ENCODE data around the gene NEURL1B.
"Not testable (repeated sequence)": the region's sequence is repeated elsewhere in the genome, so short reads cannot be mapped to it uniquely, and the experiment has no call there.

NEURL1B gene

DNA sequence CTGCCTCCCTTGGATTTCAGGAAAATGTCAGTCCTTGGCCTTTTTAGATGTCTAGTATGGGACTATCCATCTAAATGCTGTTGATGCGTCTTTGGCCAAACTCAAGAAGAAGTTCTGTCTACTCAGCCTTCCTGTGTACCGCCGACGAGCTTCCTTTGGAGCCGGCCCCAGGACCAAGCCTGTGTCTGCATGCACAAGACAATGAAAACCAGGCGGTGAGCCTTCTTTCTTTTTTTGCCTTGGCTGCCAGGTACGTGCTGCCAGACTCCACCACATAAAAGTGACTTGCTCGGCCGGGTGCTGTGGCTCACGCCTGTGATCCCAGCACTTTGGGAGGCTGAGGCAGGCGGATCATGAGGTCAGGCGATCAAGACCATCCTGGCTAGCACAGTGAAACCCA lies 6.0 kb upstream of the NEURL1B start:
- no peak for DNase-seq

DNA sequence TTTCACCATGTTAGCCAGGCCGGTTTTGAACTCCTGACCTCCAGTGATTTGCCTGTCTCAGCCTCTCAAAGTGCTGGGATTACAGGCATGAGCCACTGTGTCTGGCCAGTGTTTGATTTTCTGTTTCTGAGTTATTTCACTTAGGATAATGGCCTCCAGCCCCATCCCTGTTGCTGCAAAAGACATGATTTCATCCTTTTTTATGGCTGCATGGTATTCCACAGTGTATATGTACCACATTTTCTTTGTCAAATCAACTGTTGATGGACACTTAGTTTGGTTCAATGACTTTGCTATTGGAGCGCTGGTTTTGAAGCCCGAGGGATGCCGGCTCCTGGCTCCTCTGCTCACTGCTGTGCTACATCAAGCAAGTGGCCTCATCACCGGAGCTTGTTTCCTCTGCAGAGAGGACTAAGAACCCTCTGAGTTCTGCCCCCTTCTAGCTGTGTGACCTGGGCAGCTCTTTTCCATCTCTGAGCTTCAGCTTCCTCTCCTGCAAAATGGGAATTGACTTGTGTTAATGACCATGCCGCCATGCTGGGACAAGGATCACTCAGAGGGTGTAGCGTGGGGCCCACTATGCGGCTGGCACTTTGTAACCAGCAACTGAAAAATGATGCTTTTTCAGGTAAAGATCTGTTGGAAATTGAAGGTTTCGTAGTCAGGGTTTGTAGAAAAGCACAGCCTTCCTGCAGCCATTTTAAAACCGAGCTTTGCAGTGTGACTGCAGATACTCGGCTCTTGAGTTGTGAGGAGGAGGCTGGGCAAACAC lies 4.6 kb upstream of the NEURL1B start:
- no peak for DNase-seq

DNA sequence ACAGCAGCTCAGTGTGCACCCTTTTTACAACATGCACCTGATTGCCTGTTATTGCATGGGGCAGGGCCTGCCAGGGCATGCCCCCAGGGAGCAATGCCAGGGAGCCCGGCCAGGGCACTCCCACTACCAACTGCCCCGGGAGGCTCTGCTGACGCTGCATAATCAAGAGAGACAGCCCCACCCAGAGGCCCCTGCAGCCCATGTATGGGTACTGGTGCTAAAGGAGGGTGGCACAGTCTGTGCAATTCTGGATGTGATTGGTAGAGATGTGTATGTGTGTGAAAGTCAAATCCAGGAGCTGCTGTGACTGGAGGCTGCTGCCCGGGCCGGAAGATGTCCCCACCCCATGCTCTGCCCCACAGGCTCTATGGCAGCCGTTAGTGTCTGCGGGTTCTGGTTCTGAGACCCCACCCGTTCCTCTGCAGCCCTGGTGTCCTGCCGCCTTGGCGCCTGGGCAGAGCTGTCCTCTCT lies 3.9 kb upstream of the NEURL1B start:
- no peak for DNase-seq

GRCh38 chr5:172637740-172638139 lies 3.3 kb upstream of the NEURL1B start:
- no peak for DNase-seq

- DNase-seq = no peak
These were observed 2.8 kb upstream of the NEURL1B start for GRCh38 chr5:172638209-172638768.

GRCh38 chr5:172640139-172640538 lies 924 bp upstream of the NEURL1B start:
- no peak for DNase-seq

GRCh38 chr5:172641359-172642050 lies 442 bp downstream of the NEURL1B start:
- no peak for DNase-seq

DNA sequence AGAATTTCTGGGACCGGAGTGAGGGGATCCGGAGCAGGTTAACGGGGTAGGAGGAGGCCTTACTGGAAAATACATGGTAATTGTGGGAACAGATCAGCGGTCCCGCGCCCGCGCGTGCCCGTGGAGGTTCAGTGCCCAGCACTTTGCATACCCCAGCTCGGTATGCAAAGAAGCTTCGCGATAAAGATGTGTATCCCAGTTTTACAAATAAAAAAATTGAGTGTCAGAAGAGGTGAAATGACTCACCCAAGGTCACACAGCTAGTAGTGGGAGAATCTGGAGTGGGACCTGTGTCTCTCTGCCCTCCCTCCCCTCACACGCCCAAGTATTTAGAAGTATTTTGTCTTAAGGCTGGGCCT lies 967 bp downstream of the NEURL1B start:
- DNase-seq = no peak

DNA sequence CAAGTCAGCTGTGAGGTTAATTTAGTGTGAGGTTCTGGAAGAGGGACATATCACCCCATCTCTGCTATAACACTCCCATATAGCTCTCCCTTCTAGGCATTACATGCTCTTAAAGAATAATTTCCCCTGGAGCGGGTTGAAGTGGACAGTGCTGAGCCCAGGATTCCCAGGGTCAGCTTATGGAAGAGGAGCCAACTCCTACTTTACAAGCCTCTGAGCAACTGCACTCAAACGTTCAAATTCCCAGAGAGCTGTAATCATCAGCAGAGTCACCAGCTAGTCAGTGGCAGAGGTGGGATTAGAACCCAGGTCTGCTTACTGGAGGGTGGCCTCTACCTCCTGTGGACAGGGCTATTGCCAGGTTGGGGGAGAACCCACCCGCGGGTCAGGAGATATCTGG lies 1.4 kb downstream of the NEURL1B start:
- no peak for DNase-seq

GRCh38 chr5:172642926-172643871 lies 2.1 kb downstream of the NEURL1B start:
- no peak for DNase-seq

GRCh38 chr5:172644266-172644665 lies 3.2 kb downstream of the NEURL1B start:
- DNase-seq = no peak

DNA sequence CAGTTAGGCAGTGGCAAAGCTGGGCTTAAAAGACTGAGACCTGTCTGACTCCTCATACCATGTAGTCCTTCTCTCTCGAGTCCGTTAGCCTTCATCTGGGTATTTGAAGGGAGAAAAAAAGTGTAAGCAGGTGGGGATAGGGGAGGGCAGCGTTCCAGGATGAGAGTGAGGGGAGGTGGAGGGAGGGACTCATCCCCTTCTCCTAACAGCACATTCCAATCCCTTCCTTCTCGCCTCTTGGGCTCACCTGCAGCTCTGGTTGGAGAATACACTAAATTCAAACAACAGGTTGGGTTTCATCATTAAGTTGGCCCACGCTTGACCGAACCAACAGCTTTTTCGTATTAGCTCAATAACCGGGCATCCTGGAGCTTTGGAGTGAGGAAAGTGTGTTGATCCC lies 3.6 kb downstream of the NEURL1B start:
- DNase-seq = no peak

- DNase-seq = no peak
These were observed 4.4 kb downstream of the NEURL1B start for GRCh38 chr5:172645271-172646055.

GRCh38 chr5:172646716-172647285 lies 5.7 kb downstream of the NEURL1B start:
- no peak for DNase-seq

GRCh38 chr5:172647352-172648012 lies 6.4 kb downstream of the NEURL1B start:
- no peak for DNase-seq

DNA sequence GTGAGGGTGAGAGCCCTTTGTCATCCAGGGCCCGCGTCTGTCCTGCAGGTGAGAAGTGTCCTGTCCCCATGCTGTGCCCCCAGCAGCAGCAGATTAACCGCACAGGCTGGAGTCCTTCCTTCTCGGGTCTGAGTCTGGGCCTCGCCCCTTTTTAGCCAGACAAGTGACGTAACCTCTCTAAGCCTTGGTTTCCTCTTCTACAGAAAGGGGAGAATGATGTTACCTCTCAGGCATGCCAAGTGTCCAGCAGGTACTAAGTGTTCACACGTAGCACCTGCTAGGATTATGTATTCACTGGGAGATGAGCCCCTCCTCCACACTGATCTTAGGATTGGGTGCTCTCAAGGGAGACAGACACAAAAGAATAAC lies 6.9 kb downstream of the NEURL1B start:
- no peak for DNase-seq

DNA sequence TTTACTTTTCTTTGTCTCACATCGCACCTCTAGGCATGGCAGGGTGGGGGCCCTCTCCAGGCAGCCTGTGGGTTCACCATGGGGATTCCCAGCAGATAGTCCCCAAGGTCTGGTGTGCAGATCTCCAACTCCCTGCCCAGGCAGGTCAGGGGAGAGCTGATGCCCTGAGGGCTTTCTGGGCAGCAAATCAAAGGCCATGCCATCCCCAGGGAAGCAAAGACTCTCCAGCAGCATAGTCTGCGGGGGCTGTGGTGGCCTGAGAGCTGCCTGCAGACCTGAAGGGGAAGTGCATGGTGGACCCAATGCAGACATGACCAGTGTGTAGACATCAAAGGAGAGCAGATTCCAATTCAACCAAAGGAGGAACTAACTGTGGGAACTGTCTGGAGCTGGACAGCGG lies 7.7 kb downstream of the NEURL1B start:
- no peak for DNase-seq

DNA sequence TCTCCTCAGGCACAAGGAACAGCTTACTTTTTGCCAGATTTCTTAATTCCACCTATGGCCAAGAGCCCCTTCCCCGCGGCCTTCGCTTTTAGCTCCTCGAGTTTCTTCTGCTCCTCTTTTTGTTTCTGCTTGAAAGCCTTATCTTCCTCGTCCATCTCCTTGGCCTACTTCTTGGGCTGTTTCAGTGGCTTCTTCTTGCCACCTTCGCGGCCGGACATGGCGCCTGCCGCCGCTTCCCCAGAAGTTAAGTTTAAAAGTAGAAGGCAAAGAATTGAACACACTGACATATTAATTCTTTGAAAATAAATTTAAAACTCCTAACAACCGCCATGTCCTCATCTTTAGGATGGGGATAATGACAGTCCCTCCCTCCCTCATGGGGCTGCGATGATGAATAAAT lies 15.4 kb downstream of the NEURL1B start:
- DNase-seq = not testable (repeated sequence)

DNA sequence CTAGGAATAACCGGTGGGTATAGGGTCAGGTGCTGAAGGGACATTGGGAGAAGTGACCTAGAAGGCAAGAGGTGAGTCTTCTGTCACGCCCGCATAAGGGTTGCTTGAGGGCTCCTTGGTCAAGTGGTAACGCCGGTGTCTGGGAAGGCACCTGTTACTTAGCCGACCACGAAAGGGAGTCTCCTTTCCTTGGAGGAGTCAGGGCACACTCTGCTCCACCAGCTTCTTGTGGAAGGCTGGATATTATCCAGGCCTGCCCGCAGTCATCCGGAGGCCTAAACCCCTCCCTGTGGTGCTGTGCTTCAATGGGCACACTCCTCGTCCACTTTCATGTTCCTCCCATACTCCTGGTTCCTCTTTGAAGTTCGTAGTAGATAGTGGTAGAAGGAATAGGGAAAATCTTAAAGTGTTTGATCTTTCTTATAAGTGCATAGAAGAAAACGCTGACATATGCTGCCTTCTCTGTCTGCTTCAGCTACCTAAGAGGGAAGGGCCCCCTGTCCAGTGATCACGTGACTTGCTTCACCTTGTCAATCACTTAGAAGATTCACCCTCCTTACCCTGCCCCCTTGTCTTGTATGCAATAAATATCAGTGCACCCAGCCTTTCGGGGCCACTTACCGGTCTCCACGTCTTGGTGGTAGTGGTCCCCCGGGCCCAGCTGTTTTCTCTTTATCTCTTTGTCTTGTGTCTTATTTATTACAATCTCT lies 16.6 kb downstream of the NEURL1B start:
- DNase-seq = not testable (repeated sequence)

DNA sequence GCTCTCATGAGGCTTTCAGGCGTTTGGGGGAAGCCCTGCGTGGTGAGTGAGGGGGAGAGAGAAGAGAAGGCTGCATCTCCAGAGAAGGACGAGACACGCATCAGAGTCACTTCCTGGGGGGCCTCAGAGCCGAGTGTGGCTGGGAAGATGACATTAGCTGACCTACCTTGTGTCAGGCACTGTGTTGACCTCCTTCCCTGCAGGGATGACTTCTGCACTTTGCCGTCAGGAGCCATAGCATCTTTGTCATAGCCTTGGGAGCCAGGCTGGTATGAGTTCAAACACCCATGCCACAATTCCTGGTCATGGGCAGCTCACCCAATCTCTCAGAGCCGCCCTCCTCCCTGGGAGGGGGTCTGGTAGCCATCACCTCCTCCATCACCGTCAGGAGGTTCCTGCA lies 17.3 kb downstream of the NEURL1B start:
- DNase-seq = no peak

Data from T1000 (cell line).